ENCODE measurements around the gene MDP1.
"Not testable (repeated sequence)": the region's sequence is repeated elsewhere in the genome, so short reads cannot be mapped to it uniquely, and the experiment has no call there.

Gene MDP1

GRCh38 chr14:24206260-24207103, 9.4 kb downstream of the MDP1 start:
- H3K4me3 ChIP-seq (ENCODE audit: low read depth, low read length): no peak overlapping the region
- TF ChIP-seq, protein P1, sequence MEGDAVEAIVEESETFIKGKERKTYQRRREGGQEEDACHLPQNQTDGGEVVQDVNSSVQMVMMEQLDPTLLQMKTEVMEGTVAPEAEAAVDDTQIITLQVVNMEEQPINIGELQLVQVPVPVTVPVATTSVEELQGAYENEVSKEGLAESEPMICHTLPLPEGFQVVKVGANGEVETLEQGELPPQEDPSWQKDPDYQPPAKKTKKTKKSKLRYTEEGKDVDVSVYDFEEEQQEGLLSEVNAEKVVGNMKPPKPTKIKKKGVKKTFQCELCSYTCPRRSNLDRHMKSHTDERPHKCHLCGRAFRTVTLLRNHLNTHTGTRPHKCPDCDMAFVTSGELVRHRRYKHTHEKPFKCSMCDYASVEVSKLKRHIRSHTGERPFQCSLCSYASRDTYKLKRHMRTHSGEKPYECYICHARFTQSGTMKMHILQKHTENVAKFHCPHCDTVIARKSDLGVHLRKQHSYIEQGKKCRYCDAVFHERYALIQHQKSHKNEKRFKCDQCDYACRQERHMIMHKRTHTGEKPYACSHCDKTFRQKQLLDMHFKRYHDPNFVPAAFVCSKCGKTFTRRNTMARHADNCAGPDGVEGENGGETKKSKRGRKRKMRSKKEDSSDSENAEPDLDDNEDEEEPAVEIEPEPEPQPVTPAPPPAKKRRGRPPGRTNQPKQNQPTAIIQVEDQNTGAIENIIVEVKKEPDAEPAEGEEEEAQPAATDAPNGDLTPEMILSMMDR (IDR thresholded peaks at IDR 0.05; ENCODE audit: low read depth, low read length): no peak
- TF ChIP-seq POLR2A (IDR thresholded peaks at IDR 0.05; ENCODE audit: extremely low read depth, insufficient read length): no peak
- TF ChIP-seq MAX (IDR thresholded peaks at IDR 0.05; ENCODE audit: low read depth, low read length): no peak
- DNase-seq (ENCODE audit: low read depth): no peak

DNA sequence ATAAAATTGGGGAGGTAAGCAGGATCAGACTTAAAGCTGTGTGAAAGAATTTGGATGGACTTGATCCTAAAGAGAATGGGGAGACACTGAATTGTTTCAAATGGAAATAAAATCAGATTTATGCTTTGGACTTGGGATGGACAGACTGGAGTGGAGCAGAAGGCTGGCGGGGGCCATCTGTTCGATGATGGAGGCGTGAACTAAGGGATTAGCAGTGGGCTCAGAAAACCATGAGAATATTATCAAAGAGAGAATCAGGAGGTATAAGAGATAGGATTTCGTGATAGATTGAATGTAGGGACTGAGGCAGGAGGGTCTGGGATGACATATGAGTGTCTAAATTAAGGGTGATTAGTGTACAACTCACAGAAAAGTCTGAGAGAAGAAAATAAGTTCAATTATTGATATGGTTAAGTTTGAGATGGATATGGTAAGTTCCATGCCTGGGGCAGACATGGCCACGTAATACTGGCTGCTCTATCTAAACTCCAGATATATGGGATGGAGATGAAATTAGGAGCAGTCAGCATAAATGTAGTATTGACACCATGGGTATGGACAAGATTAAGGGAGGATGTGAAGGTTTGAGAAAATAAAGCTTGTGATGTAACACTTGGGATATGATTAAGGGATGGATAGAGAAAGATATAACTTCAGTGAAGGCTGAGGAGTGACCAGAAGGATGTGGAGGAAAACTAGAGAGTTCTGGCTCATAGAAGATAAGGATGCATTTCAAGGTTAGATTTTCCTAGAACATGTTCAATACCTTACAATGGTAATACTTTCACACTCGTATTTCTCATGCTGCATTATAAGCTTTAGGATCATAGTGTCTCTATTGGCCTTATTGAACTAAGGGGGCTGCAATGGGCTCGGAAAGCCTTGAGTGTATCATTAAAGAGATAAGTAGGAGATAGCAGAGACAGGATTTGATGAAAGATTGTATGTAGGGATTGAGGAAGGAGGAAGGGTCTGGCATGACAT, 11.4 kb downstream of the MDP1 start:
- DNase-seq (ENCODE audit: low read depth): no peak
- H3K4me3 ChIP-seq (ENCODE audit: low read depth, low read length): no peak overlapping the region
- TF ChIP-seq, protein P1 (IDR thresholded peaks at IDR 0.05; ENCODE audit: low read depth, low read length): no peak
- TF ChIP-seq POLR2A (IDR thresholded peaks at IDR 0.05; ENCODE audit: extremely low read depth, insufficient read length) (no peak), MYC (IDR thresholded peaks at IDR 0.05; ENCODE audit: low read depth, low read length) (no peak), MAX (IDR thresholded peaks at IDR 0.05; ENCODE audit: low read depth, low read length) (no peak)

GRCh38 chr14:24203249-24203886, 12.5 kb downstream of the MDP1 start:
- not testable (repeated sequence) for H3K4me3 ChIP-seq (ENCODE audit: low read depth, low read length); DNase-seq (ENCODE audit: low read depth)

DNA sequence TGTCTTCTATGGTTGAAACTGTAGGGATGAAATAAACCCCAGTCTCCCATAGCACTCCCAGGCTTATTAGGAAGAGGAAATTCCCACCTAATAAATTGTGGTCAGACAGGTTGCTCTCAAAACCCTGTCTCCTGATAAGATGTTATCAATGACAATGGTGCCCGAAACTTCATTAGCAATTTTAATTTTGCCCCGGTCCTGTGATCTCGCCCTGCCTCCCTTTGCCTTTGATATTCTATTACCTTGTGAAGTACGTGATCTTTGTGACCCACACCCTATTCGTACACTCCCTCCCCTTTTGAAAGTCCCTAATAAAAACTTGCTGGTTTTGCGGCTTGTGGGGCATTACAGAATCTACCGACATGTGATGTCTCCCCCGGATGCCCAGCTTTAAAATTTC, 13.3 kb downstream of the MDP1 start:
- not testable (repeated sequence) for DNase-seq (ENCODE audit: low read depth); H3K4me3 ChIP-seq (ENCODE audit: low read depth, low read length)

DNA sequence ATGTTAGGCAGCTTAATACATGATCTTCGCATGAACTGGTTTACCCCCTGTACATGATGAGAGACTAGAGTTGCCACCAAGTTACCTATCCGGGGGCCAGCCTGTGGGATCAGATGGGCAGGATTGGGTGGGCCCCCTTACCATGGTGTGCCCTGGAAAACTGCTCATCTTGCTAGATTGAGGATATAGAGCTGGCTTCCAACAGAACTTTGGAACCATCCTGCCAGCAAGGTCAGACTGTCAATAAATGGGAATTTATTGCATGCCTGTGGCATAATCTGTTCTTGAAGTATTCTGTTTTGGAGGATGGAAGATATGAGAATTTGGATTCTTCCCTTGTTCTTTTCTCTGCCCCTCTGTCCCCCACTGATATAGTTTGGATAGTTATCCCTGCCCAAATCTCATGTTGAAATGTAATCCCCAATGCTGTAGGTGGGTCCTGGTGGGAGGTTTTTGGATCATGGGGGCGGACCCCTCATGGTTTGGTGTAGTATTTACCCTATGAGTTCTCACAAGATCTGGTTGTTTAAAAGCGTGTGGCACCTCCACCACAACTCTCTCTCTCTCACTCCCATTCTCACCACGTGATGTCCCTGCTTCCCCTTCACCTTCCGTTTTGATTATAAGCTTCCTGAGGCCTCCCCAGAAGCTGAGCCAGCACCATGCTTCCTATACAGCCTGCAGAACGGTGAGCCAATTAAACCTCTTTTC, 16.9 kb downstream of the MDP1 start:
- TF ChIP-seq MAX (IDR thresholded peaks at IDR 0.05; ENCODE audit: low read depth, low read length): no peak
- TF ChIP-seq MYC (IDR thresholded peaks at IDR 0.05; ENCODE audit: low read depth, low read length): no peak
- TF ChIP-seq POLR2A (IDR thresholded peaks at IDR 0.05; ENCODE audit: extremely low read depth, insufficient read length): no peak
- H3K4me3 ChIP-seq (ENCODE audit: low read depth, low read length): no peak overlapping the region
- DNase-seq (ENCODE audit: low read depth): no peak

DNA sequence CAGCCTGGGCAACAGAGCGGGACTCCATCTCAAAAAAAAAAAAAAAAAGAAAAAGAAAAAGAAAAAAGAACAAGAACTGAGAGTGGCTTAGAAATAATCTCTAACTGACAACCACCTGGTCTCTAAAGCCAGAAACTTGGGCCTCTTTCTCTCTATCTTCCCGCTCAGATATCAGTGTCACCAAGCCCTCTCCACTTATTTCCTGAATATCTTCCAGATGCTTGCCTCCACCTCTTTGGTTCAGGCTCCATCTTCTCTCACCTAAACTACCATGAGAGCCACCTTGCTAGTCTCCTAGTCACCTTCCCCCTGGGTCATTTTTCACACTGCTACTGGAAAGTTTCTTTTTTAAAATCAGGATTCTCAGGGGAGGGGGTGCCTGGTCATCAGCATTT, 18.8 kb downstream of the MDP1 start:
- DNase-seq (ENCODE audit: low read depth): no peak
- peak overlapping the region; percentile 7 for H3K4me3 ChIP-seq (ENCODE audit: low read depth, low read length)

More for the DNA sequence above, 18.8 kb downstream of the MDP1 start:
- no peak for TF ChIP-seq POLR2A (IDR thresholded peaks at IDR 0.05; ENCODE audit: extremely low read depth, insufficient read length)
- TF ChIP-seq MAX (IDR thresholded peaks at IDR 0.05; ENCODE audit: low read depth, low read length): no peak
- TF ChIP-seq, protein P1 (IDR thresholded peaks at IDR 0.05; ENCODE audit: low read depth, low read length): no peak
- no peak for TF ChIP-seq MYC (IDR thresholded peaks at IDR 0.05; ENCODE audit: low read depth, low read length)

All from NB4 (cell line).